Adipocyte (in vitro differentiated cells): ENCODE measurements around the gene OSBPL2.

Experiments
- DNase-seq: peaks from one replicate; pipeline ENCODE4 v3.0.0-alpha.2; 2015; ENCODE audit warnings: low read depth
- H3K27me3 ChIP-seq: replicated peaks from 2 replicates; pipeline ENCODE4 v1.7.0; 2013; ENCODE audit warnings: mild to moderate bottlenecking, low read length, moderate library complexity; ENCODE audit not compliant: control insufficient read depth, insufficient read depth
- H3K36me3 ChIP-seq: 2 replicates; pipeline ENCODE4 v1.7.0; 2013; ENCODE audit warnings: low read length, mild to moderate bottlenecking, moderate library complexity; ENCODE audit not compliant: control insufficient read depth, insufficient read depth, severe bottlenecking
- H3K4me1 ChIP-seq: 2 replicates; pipeline ENCODE4 v1.7.0; 2013; ENCODE audit warnings: mild to moderate bottlenecking, low read length, moderate library complexity; ENCODE audit not compliant: control insufficient read depth, insufficient read depth
- H3K4me3 ChIP-seq: 2 replicates; pipeline ENCODE4 v1.7.0; 2013; ENCODE audit warnings: mild to moderate bottlenecking, low read length, moderate library complexity
- H3K9ac ChIP-seq: 2 replicates; pipeline ENCODE4 v1.7.0; 2013; ENCODE audit warnings: mild to moderate bottlenecking, low read length, moderate library complexity
- H3K9me3 ChIP-seq: 2 replicates; pipeline ENCODE4 v1.7.0; 2013; ENCODE audit warnings: mild to moderate bottlenecking, low read length, moderate library complexity; ENCODE audit not compliant: control insufficient read depth

The OSBPL2 gene

GRCh38 chr20:62216636-62217566 lies 21.4 kb upstream of the OSBPL2 start:
- no peak for DNase-seq
- Histone ChIP-seq H3K4me1 (no peaks in the 10 kb centered on the region), H3K4me3 (no peak overlapping the region), H3K27me3 (peaks cover 68% of the 10 kb centered on the region), H3K36me3 (no peaks in the 10 kb centered on the region), H3K9ac (no peak overlapping the region), H3K9me3 (no peaks in the 10 kb centered on the region)

GRCh38 chr20:62217913-62218773 lies 20.2 kb upstream of the OSBPL2 start:
- Histone ChIP-seq H3K4me1 (no peaks in the 10 kb centered on the region), H3K4me3 (no peak overlapping the region), H3K9ac (no peak overlapping the region), H3K36me3 (no peaks in the 10 kb centered on the region), H3K27me3 (peaks cover 72% of the 10 kb centered on the region), H3K9me3 (no peaks in the 10 kb centered on the region)
- no peak for DNase-seq

- no peaks in the 10 kb centered on the region for H3K36me3 ChIP-seq
- no peak overlapping the region for H3K9ac ChIP-seq
- no peaks in the 10 kb centered on the region for H3K9me3 ChIP-seq
- peaks cover 77% of the 10 kb centered on the region for H3K27me3 ChIP-seq
- H3K4me1 ChIP-seq, result no peaks in the 10 kb centered on the region
- H3K4me3 ChIP-seq, result no peak overlapping the region
- DNase-seq, result peak; percentile 19
These were observed 19.0 kb upstream of the OSBPL2 start for GRCh38 chr20:62219101-62219991.

- no peaks in the 10 kb centered on the region for H3K4me1 ChIP-seq
- no peaks in the 10 kb centered on the region for H3K9me3 ChIP-seq
- H3K27me3 ChIP-seq, result peaks cover 76% of the 10 kb centered on the region
- no peaks in the 10 kb centered on the region for H3K36me3 ChIP-seq
- peak; percentile 76 for DNase-seq
- H3K9ac ChIP-seq, result no peak within 1 kb of the TSS
- no peak within 1 kb of the TSS for H3K4me3 ChIP-seq
These were observed 18.2 kb upstream of the OSBPL2 start, which contains the start of gene HRH3 for GRCh38 chr20:62219992-62220665. TSS of gene HRH3 (minus strand) at chr20:62220278. CDS start at chr20:62219970, 308 bp downstream.

GRCh38 chr20:62220666-62221568 lies 17.4 kb upstream of the OSBPL2 start:
- Histone ChIP-seq H3K36me3 (no peaks in the 10 kb centered on the region), H3K9me3 (no peaks in the 10 kb centered on the region), H3K4me1 (no peaks in the 10 kb centered on the region), H3K27me3 (peaks cover 76% of the 10 kb centered on the region), H3K9ac (no peak overlapping the region), H3K4me3 (no peak overlapping the region)
- no peak for DNase-seq

GRCh38 chr20:62222266-62222850 lies 16.0 kb upstream of the OSBPL2 start:
- H3K9me3 ChIP-seq, result no peaks in the 10 kb centered on the region
- no peak overlapping the region for H3K9ac ChIP-seq
- H3K36me3 ChIP-seq, result no peaks in the 10 kb centered on the region
- peaks cover 80% of the 10 kb centered on the region for H3K27me3 ChIP-seq
- H3K4me1 ChIP-seq, result no peaks in the 10 kb centered on the region
- no peak overlapping the region for H3K4me3 ChIP-seq
- no peak for DNase-seq

GRCh38 chr20:62222972-62223371 lies 15.3 kb upstream of the OSBPL2 start:
- no peak overlapping the region for H3K4me3 ChIP-seq
- H3K9me3 ChIP-seq, result no peaks in the 10 kb centered on the region
- H3K27me3 ChIP-seq, result peaks cover 80% of the 10 kb centered on the region
- DNase-seq, result no peak
- H3K36me3 ChIP-seq, result no peaks in the 10 kb centered on the region
- H3K9ac ChIP-seq, result no peak overlapping the region
- H3K4me1 ChIP-seq, result no peaks in the 10 kb centered on the region

GRCh38 chr20:62223571-62223970 lies 14.8 kb upstream of the OSBPL2 start:
- Histone ChIP-seq H3K4me1 (no peaks in the 10 kb centered on the region), H3K27me3 (peaks cover 80% of the 10 kb centered on the region)
- DNase-seq, result no peak

GRCh38 chr20:62224113-62224855 lies 14.0 kb upstream of the OSBPL2 start:
- no peaks in the 10 kb centered on the region for H3K4me1 ChIP-seq
- no peak overlapping the region for H3K9ac ChIP-seq
- H3K4me3 ChIP-seq, result no peak overlapping the region
- H3K27me3 ChIP-seq, result peaks cover 83% of the 10 kb centered on the region
- no peaks in the 10 kb centered on the region for H3K9me3 ChIP-seq
- no peak for DNase-seq
- no peaks in the 10 kb centered on the region for H3K36me3 ChIP-seq

More at GRCh38 chr20:62223571-62223970, 14.8 kb upstream of the OSBPL2 start:
- Histone ChIP-seq H3K9ac (no peak overlapping the region), H3K4me3 (no peak overlapping the region), H3K36me3 (no peaks in the 10 kb centered on the region), H3K9me3 (no peaks in the 10 kb centered on the region)
